Glomerular visceral epithelial cell (primary cell): ENCODE measurements around the gene FAM222B.
A peak's percentile ranks its signal among the peaks of the same experiment; 100 is the strongest.
"Not testable (repeated sequence)": the region's sequence is repeated elsewhere in the genome, so short reads cannot be mapped to it uniquely, and the experiment has no call there.

Experiments
- DNase-seq: peaks from one replicate; pipeline ENCODE4 v3.0.0-alpha.2; 2016; ENCODE audit errors: extremely low spot score

The FAM222B gene

DNA sequence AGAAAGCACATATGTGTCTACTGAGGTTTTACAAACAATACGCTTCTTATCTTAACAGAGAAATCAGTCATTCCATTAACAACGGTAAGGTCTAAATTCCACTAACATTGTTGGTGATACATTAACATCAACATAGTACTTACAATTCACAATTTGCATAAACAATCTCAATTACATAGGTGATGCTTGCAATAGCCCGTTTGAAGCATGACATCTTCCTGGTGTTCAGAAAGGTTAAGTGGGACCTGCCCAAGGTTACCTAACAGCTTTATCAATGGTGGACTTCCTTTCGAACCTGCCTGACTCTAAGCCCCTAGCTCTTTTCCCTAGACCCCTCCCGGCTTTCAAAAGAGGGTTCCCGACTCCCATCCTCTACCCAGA, 699 bp downstream of the FAM222B start:
- DNase-seq: no peak

GRCh38 chr17:28839221-28839620, 3.4 kb downstream of the FAM222B start:
- no peak for DNase-seq

GRCh38 chr17:28836541-28836940, 6.0 kb downstream of the FAM222B start:
- not testable (repeated sequence) for DNase-seq

GRCh38 chr17:28834420-28834819, 8.2 kb downstream of the FAM222B start:
- no peak for DNase-seq

DNA sequence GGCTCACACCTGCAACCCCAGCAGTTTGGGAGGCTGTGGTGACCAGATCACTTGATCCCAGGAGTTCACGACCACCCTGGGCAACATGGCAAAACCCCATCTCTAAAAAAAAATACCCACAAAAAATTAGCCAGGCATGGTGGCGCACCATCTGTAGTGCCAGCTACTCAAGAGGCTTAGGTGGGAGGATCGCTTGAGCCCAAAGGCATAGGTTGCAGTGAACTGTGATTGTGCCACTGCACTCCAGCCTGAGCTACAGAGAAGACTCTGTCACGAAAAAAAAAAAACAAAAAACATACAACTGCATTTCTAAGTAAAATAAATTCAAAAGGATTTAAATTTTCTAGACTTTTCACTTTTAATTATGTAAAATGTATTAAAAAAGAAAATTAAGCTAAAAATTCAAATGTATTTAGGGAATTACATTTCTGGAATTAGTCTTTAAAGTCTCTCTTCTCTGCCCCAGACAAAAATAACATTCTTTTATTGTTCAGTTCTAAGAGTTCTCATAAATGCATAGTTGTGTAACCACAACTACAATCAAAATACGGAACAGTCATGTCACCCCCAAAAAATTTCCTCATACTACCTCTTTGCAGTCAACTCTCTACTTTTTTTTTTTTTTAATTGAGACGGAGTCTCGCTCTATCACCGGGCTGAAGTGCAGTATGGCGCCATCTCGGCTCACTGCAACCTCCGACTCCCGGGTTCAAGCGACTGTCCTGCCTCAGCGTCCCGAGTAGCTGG, 14.1 kb downstream of the FAM222B start:
- DNase-seq: no peak

DNA sequence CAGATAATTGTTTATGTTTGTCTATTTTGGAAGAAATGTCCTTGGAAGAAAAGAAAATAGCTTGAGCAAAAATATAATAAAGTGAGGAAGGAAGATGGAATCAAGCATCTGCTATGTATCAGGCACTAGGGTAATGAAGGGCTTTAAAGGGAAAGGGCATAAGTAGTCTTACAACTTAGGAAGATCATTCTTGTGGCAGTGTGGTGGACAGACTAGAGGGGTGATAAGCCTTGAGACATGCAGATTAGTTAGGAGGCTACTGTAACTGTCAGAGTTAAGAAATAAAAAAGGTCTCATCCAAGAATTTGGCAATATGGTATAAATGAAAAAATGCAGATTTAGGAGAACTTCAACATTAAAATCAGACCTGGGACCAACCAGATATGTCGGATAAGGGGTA, 14.9 kb downstream of the FAM222B start:
- DNase-seq: no peak

DNA sequence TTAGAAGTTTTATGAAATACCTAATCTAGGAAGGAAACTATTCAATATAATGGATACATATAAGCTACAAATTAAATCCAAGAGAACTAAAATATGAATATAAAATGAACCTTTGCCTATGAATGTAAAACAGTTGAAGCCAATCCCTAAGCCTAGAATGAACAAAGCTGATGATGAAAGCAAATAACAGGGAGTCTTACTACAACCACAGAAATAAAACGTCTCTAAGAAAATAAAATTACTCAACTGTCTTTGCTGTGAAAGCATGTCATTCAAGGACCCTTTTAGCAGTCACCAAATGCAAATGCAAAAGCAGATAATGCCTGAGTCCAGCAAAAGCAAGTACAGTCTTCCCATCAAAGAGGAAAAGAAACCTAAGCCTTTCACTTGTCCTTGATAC, 23.0 kb downstream of the FAM222B start:
- DNase-seq: no peak

- no peak for DNase-seq
Observed at GRCh38 chr17:28818819-28819221, 23.8 kb downstream of the FAM222B start.

- no peak for DNase-seq
Observed at GRCh38 chr17:28816540-28816939, 26.1 kb downstream of the FAM222B start.

DNA sequence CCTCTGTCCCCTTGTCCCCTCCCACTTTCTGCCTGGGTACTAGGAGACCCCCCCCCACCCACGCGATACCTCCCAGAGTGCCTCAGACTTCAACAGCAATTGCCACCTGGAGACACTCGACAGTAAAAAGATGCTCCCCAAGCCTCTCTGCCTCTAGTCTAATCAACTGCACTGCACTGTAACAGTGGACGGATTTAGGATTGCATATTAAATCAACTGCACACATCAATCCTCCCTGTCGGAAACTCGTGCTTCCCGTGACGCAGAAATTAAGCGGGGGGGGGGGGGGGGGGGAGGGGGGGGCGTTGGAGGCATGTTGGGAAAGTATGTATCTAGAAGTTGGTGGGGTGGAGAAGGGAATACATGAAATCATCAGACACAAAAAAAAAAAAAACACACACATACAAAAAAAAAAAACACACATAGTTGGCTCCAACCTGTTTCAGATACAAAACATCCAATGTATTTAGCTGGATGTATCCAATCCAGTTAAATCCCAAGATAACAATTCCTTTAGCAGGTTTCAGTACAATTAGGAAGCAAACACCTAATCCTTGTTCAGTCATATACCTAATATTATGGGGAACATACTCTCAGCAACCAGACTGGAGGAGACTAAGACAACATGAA, 29.7 kb downstream of the FAM222B start:
- DNase-seq: peak; percentile 55

DNA sequence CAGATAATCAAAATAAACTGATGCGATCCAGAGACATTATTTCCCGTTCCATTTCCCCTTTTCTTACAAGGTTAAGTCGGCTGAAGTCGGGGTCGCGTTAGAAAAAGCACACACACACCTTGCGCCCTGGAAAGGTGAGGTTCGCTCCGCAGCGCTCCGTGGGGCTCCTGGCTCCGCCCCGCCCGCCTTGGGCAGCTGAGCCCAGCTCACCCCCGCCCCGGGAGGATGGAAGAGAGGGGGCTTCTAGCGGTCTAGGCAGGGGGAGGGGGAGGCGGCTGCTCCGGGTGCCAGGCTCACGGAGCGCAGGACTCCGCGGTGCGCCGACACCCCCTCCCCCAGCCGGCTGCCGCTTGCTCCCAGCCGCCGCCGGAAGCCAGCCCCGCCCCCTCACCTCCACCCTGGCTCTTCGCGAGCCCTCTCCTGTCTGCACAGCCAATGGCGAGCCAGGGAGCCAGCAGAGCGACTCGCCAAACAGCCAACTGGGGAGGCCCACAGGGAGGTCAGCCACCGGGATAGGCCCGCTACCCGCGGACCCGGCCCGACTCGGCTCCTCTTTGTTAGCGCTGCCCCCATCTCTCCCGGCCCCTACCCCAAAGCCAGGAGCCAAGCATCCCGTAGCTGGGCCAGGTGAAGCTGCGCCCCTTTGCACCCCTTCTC, 30.4 kb downstream of the FAM222B start:
- DNase-seq: peak; percentile 97

DNA sequence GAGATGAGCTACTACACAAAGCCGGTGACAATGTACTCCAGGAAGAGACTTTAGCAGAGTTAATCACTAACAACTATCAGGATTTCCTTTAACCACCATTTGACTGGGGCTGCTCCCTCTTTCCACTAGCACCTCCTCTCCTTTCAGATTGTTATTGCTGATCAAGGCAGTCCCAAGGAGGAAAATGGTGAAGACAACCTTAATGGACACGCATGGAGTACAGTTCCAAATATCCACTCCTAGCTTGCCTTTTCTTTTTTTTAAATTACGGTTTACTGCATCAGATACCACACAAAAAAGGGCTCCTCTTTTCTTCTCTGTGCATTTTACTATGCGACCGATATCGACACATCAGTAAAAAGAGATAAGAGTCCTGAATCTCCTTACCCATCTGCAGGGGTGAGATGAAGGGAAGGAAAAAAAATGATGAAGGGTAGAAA, 30.9 kb downstream of the FAM222B start:
- peak; percentile 71 for DNase-seq

GRCh38 chr17:28810437-28810836, 32.2 kb downstream of the FAM222B start:
- DNase-seq: no peak

- DNase-seq: peak; percentile 65
Observed at GRCh38 chr17:28807925-28808634, 34.5 kb downstream of the FAM222B start.

GRCh38 chr17:28796062-28796461, 46.5 kb downstream of the FAM222B start:
- DNase-seq: no peak

- DNase-seq: not testable (repeated sequence)
Observed at GRCh38 chr17:28794846-28795441, 47.6 kb downstream of the FAM222B start.

DNA sequence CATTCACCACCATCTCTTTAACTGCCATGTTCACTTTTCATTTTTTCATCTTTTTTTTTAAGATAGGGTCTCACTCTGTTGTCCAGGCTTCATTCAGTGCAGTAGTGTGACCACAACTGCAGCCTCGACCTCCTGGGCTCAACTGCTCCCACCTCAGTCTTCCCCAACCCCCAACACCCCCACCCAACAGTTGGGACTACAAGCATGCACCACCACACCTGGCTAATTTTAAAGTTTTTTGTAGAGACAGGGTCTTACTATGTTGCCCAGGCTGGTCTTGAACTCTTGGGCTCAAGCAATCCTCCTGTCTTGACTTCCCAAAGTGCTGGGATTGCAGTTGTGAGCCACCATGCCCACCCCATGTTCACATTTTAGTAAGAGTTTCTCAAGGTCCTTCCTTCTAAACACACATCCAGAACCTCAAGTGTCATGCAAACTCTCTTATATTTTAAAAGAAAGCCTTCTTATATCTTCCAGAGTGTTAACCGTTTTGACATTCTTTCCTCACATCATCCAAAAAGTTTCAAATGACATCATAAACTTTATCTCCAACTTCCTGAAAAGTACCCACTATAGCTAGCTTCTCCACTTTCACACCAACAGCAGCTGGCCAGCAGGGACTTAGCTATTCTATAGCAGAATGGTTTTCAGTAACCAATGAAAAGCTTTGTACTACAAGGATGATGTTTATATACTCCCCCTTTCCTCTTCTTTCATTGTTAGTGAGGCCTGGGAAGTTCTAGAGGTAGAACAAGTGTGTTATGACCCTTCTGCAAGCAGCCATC, 49.5 kb downstream of the FAM222B start:
- DNase-seq: no peak

DNA sequence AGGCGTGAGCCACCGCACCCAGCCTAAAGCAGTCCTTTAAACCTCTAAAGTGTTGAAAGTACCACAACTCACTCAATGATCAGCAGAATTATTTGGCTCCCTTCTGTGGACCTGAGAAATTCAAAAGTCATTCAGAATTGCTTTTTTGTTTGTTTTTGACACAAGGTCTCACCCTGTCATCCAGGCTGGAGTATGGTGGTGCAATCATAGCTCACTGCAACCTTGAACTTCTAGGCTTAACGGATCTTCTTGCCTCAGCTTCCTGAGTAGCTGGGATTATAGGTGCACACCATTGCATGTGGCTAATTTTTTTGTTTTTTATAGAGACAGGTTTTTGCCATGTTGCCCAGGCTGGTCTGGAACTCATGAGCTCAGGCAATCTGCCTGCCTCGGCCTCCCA, 54.5 kb downstream of the FAM222B start:
- no peak for DNase-seq

- DNase-seq: no peak
Observed at GRCh38 chr17:28783161-28783560, 59.4 kb downstream of the FAM222B start.

- not testable (repeated sequence) for DNase-seq
Observed at GRCh38 chr17:28779601-28780000, 63.0 kb downstream of the FAM222B start.

DNA sequence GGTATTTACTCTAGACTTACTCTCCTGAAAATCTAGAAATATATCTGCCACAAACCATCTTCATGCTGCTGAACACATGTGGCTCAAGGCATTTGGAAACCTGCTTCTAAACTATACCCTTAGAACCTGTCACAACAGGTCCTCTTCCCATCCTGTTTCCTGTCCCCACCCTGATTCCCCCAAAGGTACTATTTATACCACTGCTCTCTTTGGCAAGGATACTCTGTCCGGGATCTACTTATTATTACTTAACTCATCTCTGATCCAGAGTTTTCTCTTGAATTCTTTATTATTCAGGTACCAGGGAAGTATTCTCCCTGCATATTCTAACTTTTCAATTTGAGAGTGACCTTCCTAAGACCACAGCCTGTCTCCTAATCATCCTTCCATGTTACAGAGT, 65.4 kb downstream of the FAM222B start:
- DNase-seq: no peak
